ENCODE results near the gene AQP12B. TPM values are rescaled to one million over a fixed set of nuclear protein-coding genes. Genes with fewer than 3 reads are reported as not detected.

The AQP12B gene
- total RNA-seq, 1 donor, result not detected

- no peaks in the 10 kb centered on the region for H3K9me3 ChIP-seq (ENCODE audit: low read depth, low read length)
- H3K79me2 ChIP-seq (ENCODE audit: insufficient read depth, low read length), result no peaks in the 10 kb centered on the region
- no peak overlapping the region for H2AFZ ChIP-seq (ENCODE audit: low read length)
- peaks cover 22% of the 10 kb centered on the region for H3K27me3 ChIP-seq (ENCODE audit: insufficient read depth, low read length)
- H4K20me1 ChIP-seq (ENCODE audit: insufficient read depth, low read length), result no peaks in the 10 kb centered on the region
- no peaks in the 10 kb centered on the region for H3K4me1 ChIP-seq (ENCODE audit: insufficient read depth, low read length)
- TF ChIP-seq CTCF (IDR thresholded peaks at IDR 0.05; ENCODE audit: extremely low read depth, low read depth, low read length), result no peak
- H3K36me3 ChIP-seq (ENCODE audit: insufficient read depth, low read length), result no peaks in the 10 kb centered on the region
- H3K4me3 ChIP-seq (ENCODE audit: insufficient read depth, low read length), result no peak overlapping the region
- no peak overlapping the region for H3K4me2 ChIP-seq (ENCODE audit: insufficient read depth, low read length)
- no peak overlapping the region for H3K27ac ChIP-seq (ENCODE audit: low read depth, low read length)
- DNase-seq (ENCODE audit: insufficient read length, low spot score, missing footprints), result peak; percentile 64
Observed at GRCh38 chr2:240644171-240644651, 38.5 kb downstream of the AQP12B start.

- Histone ChIP-seq H4K20me1 (ENCODE audit: insufficient read depth, low read length) (no peaks in the 10 kb centered on the region), H3K4me3 (ENCODE audit: insufficient read depth, low read length) (no peak overlapping the region), H3K79me2 (ENCODE audit: insufficient read depth, low read length) (no peaks in the 10 kb centered on the region), H3K27me3 (ENCODE audit: insufficient read depth, low read length) (peaks cover 21% of the 10 kb centered on the region), H3K4me2 (ENCODE audit: insufficient read depth, low read length) (no peak overlapping the region), H3K9me3 (ENCODE audit: low read depth, low read length) (no peaks in the 10 kb centered on the region), H3K27ac (ENCODE audit: low read depth, low read length) (no peak overlapping the region), H3K36me3 (ENCODE audit: insufficient read depth, low read length) (no peaks in the 10 kb centered on the region), H2AFZ (ENCODE audit: low read length) (no peak overlapping the region), H3K4me1 (ENCODE audit: insufficient read depth, low read length) (no peaks in the 10 kb centered on the region)
- no peak for DNase-seq (ENCODE audit: insufficient read length, low spot score, missing footprints)
- no peak for TF ChIP-seq CTCF (IDR thresholded peaks at IDR 0.05; ENCODE audit: extremely low read depth, low read depth, low read length)
Observed at GRCh38 chr2:240643811-240644150, 38.9 kb downstream of the AQP12B start.

- Histone ChIP-seq H3K9me3 (ENCODE audit: low read depth, low read length) (no peaks in the 10 kb centered on the region), H3K79me2 (ENCODE audit: insufficient read depth, low read length) (no peaks in the 10 kb centered on the region), H4K20me1 (ENCODE audit: insufficient read depth, low read length) (no peaks in the 10 kb centered on the region), H3K4me1 (ENCODE audit: insufficient read depth, low read length) (no peaks in the 10 kb centered on the region), H3K27me3 (ENCODE audit: insufficient read depth, low read length) (peaks cover 22% of the 10 kb centered on the region), H2AFZ (ENCODE audit: low read length) (no peak overlapping the region), H3K4me3 (ENCODE audit: insufficient read depth, low read length) (no peak overlapping the region), H3K4me2 (ENCODE audit: insufficient read depth, low read length) (no peak overlapping the region), H3K27ac (ENCODE audit: low read depth, low read length) (no peak overlapping the region), H3K36me3 (ENCODE audit: insufficient read depth, low read length) (no peaks in the 10 kb centered on the region)
- TF ChIP-seq CTCF (IDR thresholded peaks at IDR 0.05; ENCODE audit: extremely low read depth, low read depth, low read length), result no peak
- peak; percentile 76 for DNase-seq (ENCODE audit: insufficient read length, low spot score, missing footprints)
Observed at GRCh38 chr2:240643093-240643810, 39.4 kb downstream of the AQP12B start.

GRCh38 chr2:240642806-240643092 is 39.9 kb downstream of the AQP12B start:
- Histone ChIP-seq H3K9me3 (ENCODE audit: low read depth, low read length) (no peaks in the 10 kb centered on the region), H4K20me1 (ENCODE audit: insufficient read depth, low read length) (no peaks in the 10 kb centered on the region), H3K4me3 (ENCODE audit: insufficient read depth, low read length) (no peak overlapping the region), H3K4me1 (ENCODE audit: insufficient read depth, low read length) (no peaks in the 10 kb centered on the region), H3K27me3 (ENCODE audit: insufficient read depth, low read length) (peaks cover 19% of the 10 kb centered on the region), H2AFZ (ENCODE audit: low read length) (no peak overlapping the region), H3K27ac (ENCODE audit: low read depth, low read length) (no peak overlapping the region), H3K79me2 (ENCODE audit: insufficient read depth, low read length) (no peaks in the 10 kb centered on the region), H3K4me2 (ENCODE audit: insufficient read depth, low read length) (no peak overlapping the region), H3K36me3 (ENCODE audit: insufficient read depth, low read length) (no peaks in the 10 kb centered on the region)
- TF ChIP-seq CTCF (IDR thresholded peaks at IDR 0.05; ENCODE audit: extremely low read depth, low read depth, low read length), result no peak
- DNase-seq (ENCODE audit: insufficient read length, low spot score, missing footprints), result peak; percentile 52

All from osteoblast (primary cell).